CD4-positive, alpha-beta T cell treated with Interleukin-21 for 1 hour (primary cell): ENCODE measurements around the gene ADI1.
"Not testable (repeated sequence)": the region's sequence is repeated elsewhere in the genome, so short reads cannot be mapped to it uniquely, and the experiment has no call there.

Experiments
- DNase-seq: peaks from one replicate; pipeline ENCODE4 v3.0.0-alpha.2; 2020

The ADI1 gene

GRCh38 chr2:3527886-3528785 lies 8.8 kb upstream of the ADI1 start:
- no peak for DNase-seq

- no peak for DNase-seq
Measured at GRCh38 chr2:3526871-3527270, 7.5 kb upstream of the ADI1 start.

GRCh38 chr2:3523551-3524041 lies 4.3 kb upstream of the ADI1 start:
- no peak for DNase-seq

GRCh38 chr2:3522961-3523421 lies 3.7 kb upstream of the ADI1 start:
- DNase-seq: no peak

GRCh38 chr2:3520591-3520990 lies 1.3 kb upstream of the ADI1 start:
- DNase-seq: no peak

GRCh38 chr2:3518496-3519254 lies 656 bp downstream of the ADI1 start:
- DNase-seq: peak; percentile 99

- DNase-seq: no peak
Measured at GRCh38 chr2:3517948-3518495, 1.3 kb downstream of the ADI1 start.

GRCh38 chr2:3516831-3517230 lies 2.5 kb downstream of the ADI1 start:
- DNase-seq: no peak

- DNase-seq: not testable (repeated sequence)
Measured at GRCh38 chr2:3515438-3515837, 3.9 kb downstream of the ADI1 start.

- DNase-seq: no peak
Measured at GRCh38 chr2:3513026-3513810, 6.1 kb downstream of the ADI1 start.

- DNase-seq: no peak
Measured at GRCh38 chr2:3512086-3512485, 7.2 kb downstream of the ADI1 start.

GRCh38 chr2:3505771-3506170 lies 13.6 kb downstream of the ADI1 start:
- DNase-seq: no peak

GRCh38 chr2:3504741-3505140 lies 14.6 kb downstream of the ADI1 start:
- DNase-seq: no peak

- DNase-seq: no peak
Measured at GRCh38 chr2:3503483-3503882, 15.8 kb downstream of the ADI1 start.

- DNase-seq: no peak
Measured at GRCh38 chr2:3503046-3503445, 16.3 kb downstream of the ADI1 start.

- no peak for DNase-seq
Measured at GRCh38 chr2:3500326-3500899, 18.9 kb downstream of the ADI1 start.

GRCh38 chr2:3498783-3499394 lies 20.4 kb downstream of the ADI1 start:
- DNase-seq: no peak

GRCh38 chr2:3496708-3497080 lies 22.6 kb downstream of the ADI1 start:
- DNase-seq: not testable (repeated sequence)

GRCh38 chr2:3494984-3495666 lies 24.2 kb downstream of the ADI1 start:
- no peak for DNase-seq

GRCh38 chr2:3493615-3494007 lies 25.7 kb downstream of the ADI1 start:
- no peak for DNase-seq

GRCh38 chr2:3492951-3493614 lies 26.2 kb downstream of the ADI1 start:
- no peak for DNase-seq
